ENCODE measurements around the gene NEUROD2.

NEUROD2 gene

GRCh38 chr17:39618246-39618913 lies 10.7 kb upstream of the NEUROD2 start:
- peak; percentile 13 for DNase-seq

GRCh38 chr17:39617446-39618245 lies 9.9 kb upstream of the NEUROD2 start:
- DNase-seq: peak; percentile 62

- no peak for DNase-seq
These were observed 9.4 kb upstream of the NEUROD2 start for GRCh38 chr17:39617100-39617445.

GRCh38 chr17:39615434-39615833 lies 7.7 kb upstream of the NEUROD2 start:
- DNase-seq: no peak

- DNase-seq: no peak
These were observed 6.9 kb upstream of the NEUROD2 start for GRCh38 chr17:39614545-39615157.

- no peak for DNase-seq
These were observed 5.3 kb upstream of the NEUROD2 start for GRCh38 chr17:39612935-39613464.

GRCh38 chr17:39612291-39612894 lies 4.7 kb upstream of the NEUROD2 start:
- no peak for DNase-seq

GRCh38 chr17:39611401-39612112 lies 3.8 kb upstream of the NEUROD2 start:
- DNase-seq: no peak

- DNase-seq: no peak
These were observed 1.8 kb upstream of the NEUROD2 start for GRCh38 chr17:39609416-39610025.

GRCh38 chr17:39608142-39608981 lies 642 bp upstream of the NEUROD2 start:
- DNase-seq: no peak

- DNase-seq: no peak
These were observed 466 bp downstream of the NEUROD2 start for GRCh38 chr17:39607057-39607850.

- DNase-seq: no peak
These were observed 1.2 kb downstream of the NEUROD2 start for GRCh38 chr17:39606434-39607056.

- DNase-seq: no peak
These were observed 2.0 kb downstream of the NEUROD2 start for GRCh38 chr17:39605492-39606433.

GRCh38 chr17:39604911-39605491 lies 2.7 kb downstream of the NEUROD2 start:
- DNase-seq: no peak

GRCh38 chr17:39603304-39604016 lies 4.3 kb downstream of the NEUROD2 start:
- DNase-seq: no peak

GRCh38 chr17:39602533-39603303 lies 5.0 kb downstream of the NEUROD2 start:
- no peak for DNase-seq
